GM19193 (cell line): ENCODE data around the gene DNHD1.

Experiments used
- POLR2A ChIP-seq: IDR thresholded peaks from 4 replicates; pipeline ENCODE4 v1.6.1; 2011; ENCODE audit not compliant: insufficient read depth, insufficient read length; ENCODE audit errors: extremely low read depth

Gene DNHD1

DNA sequence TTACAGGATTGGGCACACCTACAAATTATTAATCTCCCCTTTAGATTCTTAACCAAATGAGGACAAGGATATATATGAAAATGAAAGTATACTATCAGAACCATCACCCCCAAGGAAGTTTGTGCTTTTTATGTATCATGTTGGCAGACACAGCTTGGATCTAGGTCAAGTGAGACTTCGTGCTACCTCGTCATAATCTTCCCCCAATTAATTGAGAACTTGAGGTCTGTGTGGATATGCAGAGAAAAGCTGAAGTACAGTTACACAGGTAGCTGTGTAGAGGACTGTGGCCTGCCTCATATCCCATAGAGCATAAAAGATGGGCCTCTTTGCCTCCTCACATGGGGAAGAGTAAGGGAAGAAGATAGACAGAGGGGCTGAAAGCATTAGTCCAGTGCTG is 45.6 kb downstream of the DNHD1 start:
- TF ChIP-seq POLR2A, result no peak

DNA sequence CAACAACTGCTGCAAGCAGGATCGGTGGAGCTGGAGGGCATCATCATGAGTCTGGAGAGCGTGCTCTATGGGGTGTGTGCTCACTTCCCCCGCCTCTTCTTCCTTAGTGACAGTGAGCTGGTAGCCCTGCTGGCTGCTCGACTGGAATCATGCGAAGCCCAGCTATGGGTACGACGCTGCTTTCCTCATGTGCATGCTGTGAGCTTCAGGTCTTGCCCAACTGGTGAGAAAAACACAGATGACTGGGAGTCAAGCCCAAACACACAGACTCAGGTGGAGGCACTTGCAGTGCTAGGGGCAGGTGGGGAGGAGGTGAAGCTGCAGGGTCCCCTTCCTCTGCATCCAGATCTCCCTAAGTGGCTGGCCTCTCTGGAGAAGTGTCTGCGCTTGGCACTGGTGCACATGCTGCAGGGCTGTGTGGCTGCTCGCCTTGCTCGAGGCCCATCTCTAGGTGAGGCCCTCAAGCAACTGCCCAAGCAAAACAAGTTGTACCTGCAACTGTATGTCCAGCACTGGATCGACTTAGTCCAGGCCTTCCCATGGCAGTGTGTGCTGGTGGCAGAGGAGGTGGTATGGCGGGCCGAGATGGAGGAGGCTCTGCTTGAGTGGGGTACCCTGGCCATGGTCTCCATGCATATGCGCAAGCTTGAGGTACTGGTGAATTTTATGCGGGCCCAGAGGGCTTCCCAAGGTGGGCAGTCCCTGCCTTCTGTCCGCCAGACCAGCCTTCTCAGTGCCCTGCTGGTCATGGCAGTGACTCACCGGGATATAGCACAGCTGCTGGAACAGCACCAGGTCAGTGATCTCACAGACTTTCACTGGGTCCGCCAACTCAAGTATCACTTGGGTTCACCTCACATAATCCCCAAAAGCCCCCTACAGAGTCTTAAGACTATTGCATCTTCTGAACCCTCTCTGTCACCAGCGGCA is 48.1 kb downstream of the DNHD1 start:
- TF ChIP-seq POLR2A, result no peak

DNA sequence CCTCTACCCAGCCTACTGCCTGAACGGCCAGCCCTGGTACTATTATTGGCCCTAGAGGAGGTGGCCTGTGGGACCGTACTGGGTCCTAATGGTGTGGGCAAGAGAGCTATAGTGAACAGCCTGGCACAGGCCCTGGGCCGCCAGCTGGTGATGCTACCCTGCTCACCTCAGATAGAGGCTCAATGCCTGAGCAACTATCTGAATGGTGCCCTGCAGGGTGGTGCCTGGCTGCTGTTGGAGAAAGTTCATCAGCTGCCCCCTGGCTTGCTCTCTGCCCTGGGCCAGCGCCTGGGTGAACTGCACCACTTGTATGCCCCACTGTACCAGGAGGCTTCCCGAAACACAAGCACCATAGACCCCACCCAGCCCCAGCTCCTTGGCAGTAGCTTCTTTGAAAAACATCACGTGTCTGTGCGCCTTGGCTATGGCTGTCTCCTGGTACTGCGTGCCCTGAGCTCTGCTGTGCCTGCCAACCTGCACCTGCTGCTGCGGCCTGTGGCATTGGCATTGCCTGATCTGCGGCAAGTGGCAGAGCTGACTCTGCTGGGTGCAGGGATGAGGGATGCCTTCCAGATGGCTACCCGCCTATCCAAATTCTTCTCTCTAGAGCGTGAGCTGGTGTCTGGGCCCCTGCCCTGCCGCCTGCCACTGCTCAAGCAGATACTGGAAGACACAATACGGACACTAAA is 49.0 kb downstream of the DNHD1 start:
- TF ChIP-seq POLR2A, result no peak

DNA sequence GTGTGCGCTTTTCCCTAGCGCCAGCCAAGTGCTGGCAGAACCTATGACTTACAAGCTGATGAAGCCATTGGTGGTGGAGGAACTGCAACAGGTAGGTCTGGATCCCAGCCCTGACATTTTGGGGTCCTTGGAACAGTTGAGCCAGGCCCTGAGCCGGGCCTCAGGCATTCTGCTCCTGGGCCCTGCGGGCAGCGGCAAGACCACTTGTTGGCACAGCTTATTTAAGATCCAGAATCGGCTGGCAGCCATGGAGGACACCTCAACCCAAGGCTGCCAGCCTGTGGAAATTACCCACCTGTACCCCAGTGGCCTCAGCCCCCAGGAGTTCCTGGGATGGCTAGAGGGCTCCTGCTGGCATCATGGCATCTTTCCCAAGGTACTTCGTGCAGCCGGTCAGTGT is 49.7 kb downstream of the DNHD1 start:
- TF ChIP-seq POLR2A, result no peak

DNA sequence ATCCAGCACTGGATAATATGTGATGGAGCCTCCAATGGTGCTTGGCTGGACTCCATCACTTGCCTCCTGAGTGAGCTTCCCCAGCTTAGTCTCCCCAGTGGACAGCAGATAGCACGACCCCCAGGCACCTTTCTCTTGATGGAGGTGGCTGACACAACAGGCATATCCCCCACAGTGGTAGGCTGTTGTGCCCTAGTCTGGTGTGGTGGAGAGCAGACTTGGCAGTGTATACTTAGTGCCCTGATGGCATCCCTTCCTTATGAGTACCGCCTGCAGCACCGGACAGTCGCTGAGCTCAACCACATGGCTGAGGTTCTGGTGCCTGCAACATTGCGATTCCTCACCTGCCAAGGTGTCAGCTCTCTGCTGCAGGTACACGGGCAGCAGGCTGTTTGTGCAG is 50.1 kb downstream of the DNHD1 start:
- no peak for TF ChIP-seq POLR2A

DNA sequence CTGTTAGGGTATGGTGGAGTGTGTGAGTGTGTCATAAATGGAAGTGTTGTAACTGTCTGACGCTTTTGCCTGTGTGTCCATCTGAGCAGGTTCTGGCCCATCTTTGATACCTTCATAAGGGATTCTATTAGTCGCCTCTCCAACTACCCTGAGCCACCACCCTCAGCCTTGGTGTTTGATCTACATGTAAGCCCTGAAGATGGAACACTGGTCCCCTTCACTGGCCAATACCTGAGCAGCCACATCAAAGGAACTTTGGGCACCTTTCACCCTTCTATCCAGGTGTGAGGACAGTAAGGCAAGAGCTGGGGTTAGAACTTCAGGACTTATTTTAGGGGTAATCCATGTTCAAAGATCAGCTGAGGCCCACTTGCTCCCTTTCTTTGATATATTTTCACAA is 51.0 kb downstream of the DNHD1 start:
- TF ChIP-seq POLR2A, result no peak

DNA sequence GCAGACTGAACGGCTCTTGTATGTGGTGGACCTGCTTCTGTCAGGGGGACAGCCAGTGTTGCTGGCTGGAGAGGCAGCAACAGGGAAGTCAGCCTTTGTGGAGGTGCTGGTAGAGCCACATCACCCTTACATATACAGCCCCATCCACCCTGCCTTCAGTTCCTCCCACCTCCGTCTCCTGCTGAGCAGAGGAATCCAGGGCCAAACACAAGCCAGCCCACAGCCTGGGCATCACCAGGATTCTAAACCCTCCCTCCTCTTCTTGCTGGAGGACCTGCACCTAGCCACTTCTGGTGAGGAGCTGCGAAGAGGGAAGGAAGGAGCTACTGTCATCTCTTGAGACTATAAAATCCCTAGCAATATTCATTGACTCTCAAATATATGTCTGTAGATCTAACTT is 51.6 kb downstream of the DNHD1 start:
- TF ChIP-seq POLR2A, result no peak

DNA sequence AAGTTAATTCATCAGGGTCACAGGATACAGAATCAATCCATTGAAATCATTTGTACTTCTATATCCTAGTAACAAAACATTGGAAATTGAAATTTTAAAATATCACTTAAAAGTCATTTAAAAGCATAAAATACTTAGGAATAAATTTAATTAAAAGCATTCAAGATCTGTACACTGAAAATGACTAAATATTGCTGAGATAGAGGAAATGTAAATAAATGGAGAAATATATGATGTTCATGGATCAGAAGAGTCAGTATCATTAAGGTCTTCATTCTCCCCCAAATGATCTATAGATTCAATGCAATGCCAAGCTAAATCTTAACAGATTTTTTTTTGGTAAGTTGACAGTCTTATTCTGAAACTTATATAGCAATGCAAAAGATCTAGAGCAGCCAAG is 56.6 kb downstream of the DNHD1 start:
- TF ChIP-seq POLR2A, result no peak

DNA sequence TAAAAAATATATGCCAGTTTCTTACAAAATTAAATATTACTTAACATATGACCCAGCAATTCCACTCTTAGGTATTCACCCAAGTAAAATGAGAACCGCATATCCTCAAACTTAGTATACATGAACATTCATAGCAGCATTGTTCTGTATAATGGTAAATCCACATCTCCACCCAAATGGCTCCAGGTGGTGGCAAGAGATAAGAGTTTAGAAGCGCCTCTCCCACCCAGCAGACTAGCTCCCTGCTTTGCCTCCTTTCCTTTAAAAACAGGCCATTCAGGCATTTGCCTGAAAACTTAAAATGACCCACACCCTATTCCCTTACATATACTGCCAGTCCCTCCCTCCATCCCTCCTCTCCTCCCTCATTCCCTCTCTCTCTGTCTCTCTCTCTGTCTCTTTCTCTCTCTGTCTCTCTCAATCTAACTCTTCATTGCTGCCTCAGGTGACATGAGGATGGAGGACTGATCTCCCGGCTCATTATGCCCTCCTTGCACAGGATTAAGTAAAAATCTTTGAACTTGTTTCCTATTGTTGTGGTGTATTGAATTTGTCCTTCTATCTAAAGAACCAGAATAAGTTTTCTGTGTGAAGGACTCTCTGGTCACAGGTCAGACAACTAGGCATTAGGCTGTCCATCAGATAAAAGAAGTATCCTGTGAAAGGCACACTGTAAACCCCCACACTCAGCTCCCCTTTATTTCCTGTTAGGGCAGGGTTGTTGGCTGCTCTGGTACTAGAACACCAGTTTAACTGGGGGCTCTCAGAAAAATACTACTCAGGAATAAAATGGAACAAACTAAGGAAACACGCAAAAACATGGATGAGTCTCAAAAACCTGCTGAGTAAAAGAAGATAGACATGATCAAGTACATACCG is 58.0 kb downstream of the DNHD1 start:
- no peak for TF ChIP-seq POLR2A

DNA sequence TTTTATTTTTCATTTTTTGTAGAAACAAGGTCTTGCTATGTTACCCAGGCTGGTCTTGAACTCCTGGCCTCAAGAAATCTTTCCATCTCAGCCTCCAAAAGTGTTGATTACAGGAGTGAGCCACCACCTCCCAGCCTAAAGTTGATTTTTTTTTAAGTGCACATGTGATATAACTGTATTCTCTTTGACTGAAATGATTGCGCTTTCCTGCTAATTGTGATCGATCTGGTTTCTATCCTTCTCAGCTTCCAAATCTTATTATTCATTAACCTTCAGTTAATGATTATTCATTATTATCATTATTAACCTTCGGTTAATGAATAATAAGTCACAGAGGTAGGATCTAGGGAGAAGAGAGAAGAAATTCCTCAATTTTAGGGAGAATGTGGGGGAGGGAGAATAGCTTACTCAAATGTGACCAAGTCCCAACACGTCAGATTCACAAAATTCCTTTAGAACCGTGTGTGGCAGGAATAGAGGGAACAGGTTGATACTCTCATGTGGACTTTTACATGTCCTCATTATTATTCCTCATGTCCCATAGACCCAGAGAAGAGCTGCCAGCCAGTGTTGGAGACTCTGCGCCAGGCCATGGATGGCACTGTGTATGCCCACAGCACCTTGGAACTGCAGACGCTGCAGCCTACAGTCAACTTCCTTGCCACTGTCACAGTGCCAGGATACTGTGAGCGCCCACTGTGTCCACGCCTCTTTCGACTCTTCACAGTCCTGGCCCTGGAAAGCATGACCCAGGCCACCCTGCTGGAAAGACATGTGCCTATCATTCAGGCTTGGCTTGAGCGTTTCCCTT is 59.3 kb downstream of the DNHD1 start:
- TF ChIP-seq POLR2A, result no peak

DNA sequence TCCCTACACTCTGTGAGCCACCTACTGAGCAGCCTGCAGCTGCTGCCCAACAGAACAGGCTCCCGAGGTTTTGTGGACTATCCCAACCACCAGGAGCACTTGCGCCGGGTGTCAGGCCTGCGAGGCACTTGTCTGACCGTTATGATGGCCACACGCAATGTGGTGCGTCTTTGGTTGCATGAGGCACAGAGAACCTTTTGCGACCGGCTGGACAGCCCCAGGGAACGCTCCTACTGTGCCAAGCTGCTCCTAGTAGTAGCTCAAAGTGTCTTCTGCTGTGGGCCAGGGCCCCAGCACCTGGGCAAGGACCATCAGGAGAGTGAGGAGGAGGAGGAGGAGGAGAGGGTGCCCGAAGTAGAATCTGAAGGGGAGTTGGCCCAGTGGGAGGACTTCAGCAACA is 60.0 kb downstream of the DNHD1 start:
- no peak for TF ChIP-seq POLR2A

DNA sequence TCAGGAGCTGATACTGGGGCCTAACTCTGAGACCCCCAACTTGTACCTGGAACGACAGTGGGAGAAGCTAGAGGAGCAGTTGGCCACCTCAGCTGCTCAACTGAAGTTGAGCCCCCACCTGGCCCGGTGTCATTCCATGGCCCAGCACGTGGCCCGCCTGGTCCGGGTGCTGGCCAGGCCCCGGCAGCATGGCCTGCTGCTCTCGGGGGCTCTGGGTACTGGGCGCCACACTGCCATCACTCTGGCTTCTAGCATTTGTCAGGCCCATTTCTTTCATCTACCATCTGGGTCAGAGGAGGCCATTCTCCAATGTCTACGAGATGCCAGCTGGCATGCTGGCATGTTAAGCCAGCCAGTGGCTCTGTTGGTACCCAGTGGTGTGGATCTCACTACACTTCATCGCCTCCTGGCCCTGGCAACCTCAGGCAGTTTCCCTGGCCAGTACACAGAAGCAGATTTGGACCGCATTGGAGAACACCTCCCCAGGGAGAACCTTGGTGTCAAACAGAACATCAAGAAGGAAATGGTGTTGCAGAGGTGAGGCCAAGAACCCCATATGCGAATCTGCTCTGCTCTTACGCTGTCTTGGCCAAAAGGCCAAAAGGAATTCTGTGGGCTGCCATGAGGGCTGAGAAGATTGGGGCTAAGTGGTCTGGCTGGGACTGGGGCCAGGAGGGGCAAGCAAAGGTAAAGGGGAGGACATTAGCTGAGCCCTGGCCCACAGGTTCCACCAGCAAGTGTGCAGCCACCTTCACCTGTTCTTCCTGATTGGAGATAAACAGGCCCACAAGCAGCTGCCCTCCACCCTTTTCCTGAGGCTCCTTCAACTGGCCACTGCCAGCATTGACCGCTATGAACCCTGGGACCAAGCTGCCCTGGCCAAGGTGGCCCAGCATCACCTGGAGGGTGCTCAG is 60.9 kb downstream of the DNHD1 start:
- no peak for TF ChIP-seq POLR2A

DNA sequence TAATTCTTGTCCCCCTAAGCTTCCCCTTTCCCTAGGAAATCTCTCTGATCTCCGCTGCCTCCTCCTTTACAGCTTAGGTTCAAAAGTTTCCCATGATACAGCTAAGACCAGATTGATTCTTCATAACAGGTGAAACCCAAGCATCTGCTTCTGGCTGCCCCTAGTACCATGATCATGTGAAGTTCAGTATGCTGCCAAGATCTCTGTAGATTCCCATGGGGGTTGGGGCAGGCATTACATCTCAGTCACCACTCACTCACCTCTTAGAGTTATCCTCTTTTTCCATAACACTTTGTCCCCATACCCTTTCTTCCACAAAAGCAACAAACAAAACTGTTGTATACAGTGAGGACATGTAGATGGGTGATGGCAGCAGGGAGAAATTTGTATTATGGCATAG is 62.3 kb downstream of the DNHD1 start:
- no peak for TF ChIP-seq POLR2A
